ENCODE results near the gene TMEM11.

The TMEM11 gene

GRCh38 chr17:21171970-21172510 lies 41.9 kb downstream of the TMEM11 start:
- H3K36me3 ChIP-seq (ENCODE audit: insufficient read depth, low read length) = peaks cover 7% of the 10 kb centered on the region
- no peaks in the 10 kb centered on the region for H3K9me3 ChIP-seq (ENCODE audit: control insufficient read depth, insufficient read depth, low read length)
- H3K9ac ChIP-seq (ENCODE audit: low read depth, low read length) = no peak overlapping the region
- no peaks in the 10 kb centered on the region for H3K4me1 ChIP-seq (ENCODE audit: insufficient read depth, low read length)

DNA sequence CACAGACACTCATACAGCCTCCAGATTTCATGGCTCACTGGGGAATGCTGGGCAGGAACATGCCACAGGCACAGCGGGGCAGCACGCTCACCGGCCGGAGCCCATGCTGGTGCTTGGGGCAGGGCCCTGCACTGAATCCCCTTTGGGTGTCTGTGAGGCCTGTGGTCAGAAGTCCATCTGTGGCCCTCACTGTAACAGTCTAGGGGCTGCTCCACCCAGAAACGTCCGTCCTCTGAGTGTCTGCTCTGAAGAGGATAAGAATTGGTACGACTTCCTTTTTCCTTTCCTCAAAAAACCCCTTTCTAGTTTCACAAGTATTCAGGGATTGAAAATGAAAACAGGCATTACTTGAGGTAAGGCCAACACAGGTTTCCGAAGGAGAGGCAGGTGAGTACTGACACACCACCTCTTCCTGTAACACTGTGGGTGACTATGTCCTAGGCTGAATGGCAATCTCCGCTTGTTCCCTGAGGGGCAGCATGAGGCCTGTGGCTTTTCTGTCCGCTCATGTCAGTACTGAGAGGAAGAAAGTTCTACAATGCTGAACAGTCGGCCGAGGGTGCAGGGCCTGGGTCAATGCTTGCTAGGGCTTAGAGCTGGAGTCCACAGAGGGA lies 42.5 kb downstream of the TMEM11 start:
- H3K36me3 ChIP-seq (ENCODE audit: insufficient read depth, low read length) = peaks cover 7% of the 10 kb centered on the region
- no peaks in the 10 kb centered on the region for H3K4me1 ChIP-seq (ENCODE audit: insufficient read depth, low read length)
- H3K9me3 ChIP-seq (ENCODE audit: control insufficient read depth, insufficient read depth, low read length) = no peaks in the 10 kb centered on the region
- H3K9ac ChIP-seq (ENCODE audit: low read depth, low read length) = no peak overlapping the region

DNA sequence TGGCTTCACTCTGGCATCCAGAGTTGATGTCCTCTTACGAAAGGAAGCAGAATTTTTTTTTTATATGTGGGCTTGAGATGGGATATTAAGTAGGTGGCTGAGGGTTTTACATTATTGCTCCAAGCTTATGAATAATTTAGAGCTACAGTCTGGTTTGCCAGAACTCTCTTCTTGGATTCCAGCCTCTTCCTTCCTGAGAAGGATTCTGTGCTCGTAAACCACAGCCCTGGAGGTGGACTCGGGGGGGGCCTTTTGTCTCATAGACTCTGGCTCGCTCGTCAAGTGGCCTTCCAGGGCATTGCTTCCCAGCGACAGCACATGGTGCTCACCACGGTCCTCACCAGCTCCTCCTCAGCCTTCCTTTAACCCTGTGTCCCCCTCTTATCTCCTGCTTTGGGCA lies 43.2 kb downstream of the TMEM11 start:
- H3K4me1 ChIP-seq (ENCODE audit: insufficient read depth, low read length) = no peaks in the 10 kb centered on the region
- no peaks in the 10 kb centered on the region for H3K9me3 ChIP-seq (ENCODE audit: control insufficient read depth, insufficient read depth, low read length)
- H3K36me3 ChIP-seq (ENCODE audit: insufficient read depth, low read length) = peaks cover 7% of the 10 kb centered on the region
- H3K9ac ChIP-seq (ENCODE audit: low read depth, low read length) = no peak overlapping the region

DNA sequence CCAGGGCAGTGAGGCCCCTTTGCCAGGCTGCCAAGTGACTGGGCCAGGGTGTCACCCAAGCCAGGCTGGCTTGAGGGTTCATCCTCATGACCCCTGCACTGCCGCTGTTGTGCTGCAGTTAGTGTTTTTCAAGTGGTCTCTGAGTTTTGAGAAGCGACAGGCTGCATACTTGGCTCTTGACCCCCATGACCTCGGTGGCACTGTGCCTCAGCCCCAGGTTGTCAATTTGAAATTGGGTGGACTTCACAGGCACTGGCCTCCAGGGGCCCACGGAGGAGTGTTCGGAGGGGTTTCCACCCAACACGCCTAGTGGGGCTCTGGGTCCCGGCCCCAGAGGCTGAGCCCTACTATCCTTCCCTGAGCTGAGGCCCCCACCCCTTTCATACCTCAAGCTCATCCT lies 44.5 kb downstream of the TMEM11 start:
- no peaks in the 10 kb centered on the region for H3K9me3 ChIP-seq (ENCODE audit: control insufficient read depth, insufficient read depth, low read length)
- no peaks in the 10 kb centered on the region for H3K4me1 ChIP-seq (ENCODE audit: insufficient read depth, low read length)
- H3K9ac ChIP-seq (ENCODE audit: low read depth, low read length) = no peak overlapping the region
- peaks cover 2% of the 10 kb centered on the region; the same call in 1 of the 2 replicates for H3K36me3 ChIP-seq (ENCODE audit: insufficient read depth, low read length)

- Histone ChIP-seq H3K9ac (ENCODE audit: low read depth, low read length) (no peak overlapping the region), H3K36me3 (ENCODE audit: insufficient read depth, low read length) (no peaks in the 10 kb centered on the region), H3K4me1 (ENCODE audit: insufficient read depth, low read length) (no peaks in the 10 kb centered on the region), H3K9me3 (ENCODE audit: control insufficient read depth, insufficient read depth, low read length) (no peaks in the 10 kb centered on the region)
Observed at GRCh38 chr17:21168555-21168865, 45.5 kb downstream of the TMEM11 start.

GRCh38 chr17:21167303-21167702 lies 46.7 kb downstream of the TMEM11 start:
- Histone ChIP-seq H3K9me3 (ENCODE audit: control insufficient read depth, insufficient read depth, low read length) (no peaks in the 10 kb centered on the region), H3K9ac (ENCODE audit: low read depth, low read length) (no peak overlapping the region), H3K36me3 (ENCODE audit: insufficient read depth, low read length) (no peaks in the 10 kb centered on the region), H3K4me1 (ENCODE audit: insufficient read depth, low read length) (no peaks in the 10 kb centered on the region)

DNA sequence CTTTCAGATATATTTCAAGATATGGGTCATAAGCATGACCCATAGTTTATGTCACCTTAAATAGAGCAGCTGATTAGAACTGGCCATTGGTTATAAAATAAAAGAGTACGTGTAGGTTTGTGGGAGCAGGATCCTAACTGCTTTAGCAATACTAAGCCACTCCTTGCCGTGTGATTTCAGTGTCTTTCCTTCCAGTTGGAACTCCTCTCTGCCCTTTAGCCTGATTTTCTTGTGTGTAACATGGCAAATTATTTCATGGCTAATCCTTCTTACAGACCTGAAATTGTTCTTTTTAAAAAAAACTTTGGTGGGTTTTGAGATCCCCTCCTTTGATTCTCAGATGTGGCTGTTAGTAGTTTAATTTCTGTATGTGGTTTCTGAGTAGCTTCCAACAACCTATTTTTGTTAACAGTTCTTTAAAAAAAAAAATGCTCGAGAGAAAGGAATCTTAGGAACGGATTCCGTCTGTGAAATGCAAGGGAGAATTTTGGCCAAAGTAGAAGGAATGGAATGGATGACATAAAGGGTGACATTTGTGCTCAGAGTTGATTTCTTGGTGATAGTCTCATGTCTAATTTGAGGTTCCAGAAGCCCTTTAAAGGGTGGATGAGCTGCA lies 47.3 kb downstream of the TMEM11 start:
- Histone ChIP-seq H3K4me1 (ENCODE audit: insufficient read depth, low read length) (no peaks in the 10 kb centered on the region), H3K9ac (ENCODE audit: low read depth, low read length) (no peak overlapping the region), H3K9me3 (ENCODE audit: control insufficient read depth, insufficient read depth, low read length) (no peaks in the 10 kb centered on the region), H3K36me3 (ENCODE audit: insufficient read depth, low read length) (no peaks in the 10 kb centered on the region)

DNA sequence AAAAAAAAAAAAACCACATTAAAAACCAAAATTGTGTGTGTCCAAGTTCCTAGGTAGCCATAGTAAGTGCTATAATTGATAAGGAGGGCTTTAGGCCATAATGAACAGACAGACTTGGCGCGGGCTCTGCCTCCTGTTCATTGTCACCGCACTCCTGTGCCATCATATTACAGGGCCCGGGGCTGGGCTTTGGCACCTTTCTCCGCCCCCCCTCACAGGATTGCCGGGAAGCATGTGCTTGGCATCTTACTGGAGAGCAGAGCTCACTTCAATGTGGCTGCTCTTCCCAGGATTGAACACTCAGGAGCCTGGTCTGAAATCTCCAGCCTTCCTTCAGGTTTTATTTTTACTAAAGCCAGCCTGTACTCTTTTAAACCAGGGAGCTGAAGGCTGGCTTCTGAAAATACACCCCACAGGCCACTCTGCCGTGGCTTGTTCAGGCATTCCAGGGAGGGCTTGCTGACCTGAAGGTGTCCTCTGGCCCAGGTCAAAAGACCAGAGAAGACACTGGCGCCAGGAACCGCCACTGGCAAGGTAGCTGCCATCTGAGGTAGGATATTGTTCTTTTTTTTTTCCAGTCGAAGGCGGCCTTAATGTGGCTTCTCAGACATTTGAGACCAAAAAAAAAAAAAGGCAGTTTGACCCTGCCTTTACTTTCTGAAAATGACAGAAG lies 47.9 kb downstream of the TMEM11 start:
- Histone ChIP-seq H3K9ac (ENCODE audit: low read depth, low read length) (no peak overlapping the region), H3K36me3 (ENCODE audit: insufficient read depth, low read length) (no peaks in the 10 kb centered on the region), H3K4me1 (ENCODE audit: insufficient read depth, low read length) (no peaks in the 10 kb centered on the region), H3K9me3 (ENCODE audit: control insufficient read depth, insufficient read depth, low read length) (no peaks in the 10 kb centered on the region)

DNA sequence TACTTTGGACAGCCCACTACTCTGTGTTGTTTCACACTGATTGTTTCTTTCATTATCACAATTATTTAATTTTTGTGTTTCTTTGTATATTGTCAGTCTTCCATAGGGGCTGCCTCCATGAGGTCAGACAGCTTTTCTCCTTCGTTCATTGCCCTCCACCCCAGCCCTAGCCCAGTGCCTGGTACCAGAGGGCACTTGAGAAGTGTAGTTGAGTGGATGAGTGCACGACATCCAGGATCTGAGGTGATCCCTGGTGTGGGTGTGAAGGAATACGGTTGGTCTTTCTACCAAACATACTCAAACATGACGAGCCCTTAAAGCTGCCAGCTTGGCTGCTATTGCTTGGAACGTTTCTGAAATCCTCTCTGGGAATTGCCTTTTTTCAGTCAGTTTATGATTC lies 49.3 kb downstream of the TMEM11 start:
- no peaks in the 10 kb centered on the region for H3K4me1 ChIP-seq (ENCODE audit: insufficient read depth, low read length)
- no peak overlapping the region for H3K9ac ChIP-seq (ENCODE audit: low read depth, low read length)
- H3K36me3 ChIP-seq (ENCODE audit: insufficient read depth, low read length) = no peaks in the 10 kb centered on the region
- H3K9me3 ChIP-seq (ENCODE audit: control insufficient read depth, insufficient read depth, low read length) = no peaks in the 10 kb centered on the region

DNA sequence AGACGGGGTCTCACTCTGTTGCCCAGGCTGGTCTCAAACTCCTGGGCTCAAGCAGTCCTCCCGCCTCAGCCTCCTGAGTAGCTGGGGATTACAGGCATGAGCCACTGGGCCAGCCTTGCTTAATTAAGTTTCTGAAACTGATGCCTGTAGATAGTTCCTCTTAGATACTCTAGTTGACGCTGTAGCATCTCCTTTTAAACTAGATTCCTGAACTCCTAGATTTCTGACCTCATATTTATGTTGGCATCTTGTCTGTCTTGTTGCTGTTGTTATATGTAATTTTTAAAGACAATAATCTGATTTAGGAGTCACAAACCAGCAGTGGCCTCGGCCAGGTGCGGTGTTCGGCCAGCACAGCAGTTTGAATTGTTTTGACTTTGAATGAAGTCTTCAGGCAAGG lies 49.7 kb downstream of the TMEM11 start:
- Histone ChIP-seq H3K4me1 (ENCODE audit: insufficient read depth, low read length) (no peaks in the 10 kb centered on the region), H3K9ac (ENCODE audit: low read depth, low read length) (no peak overlapping the region), H3K9me3 (ENCODE audit: control insufficient read depth, insufficient read depth, low read length) (no peaks in the 10 kb centered on the region), H3K36me3 (ENCODE audit: insufficient read depth, low read length) (no peaks in the 10 kb centered on the region)

GRCh38 chr17:21163101-21163500 lies 50.9 kb downstream of the TMEM11 start:
- H3K36me3 ChIP-seq (ENCODE audit: insufficient read depth, low read length) = no peaks in the 10 kb centered on the region
- no peaks in the 10 kb centered on the region for H3K9me3 ChIP-seq (ENCODE audit: control insufficient read depth, insufficient read depth, low read length)
- H3K4me1 ChIP-seq (ENCODE audit: insufficient read depth, low read length) = no peaks in the 10 kb centered on the region
- H3K9ac ChIP-seq (ENCODE audit: low read depth, low read length) = no peak overlapping the region

DNA sequence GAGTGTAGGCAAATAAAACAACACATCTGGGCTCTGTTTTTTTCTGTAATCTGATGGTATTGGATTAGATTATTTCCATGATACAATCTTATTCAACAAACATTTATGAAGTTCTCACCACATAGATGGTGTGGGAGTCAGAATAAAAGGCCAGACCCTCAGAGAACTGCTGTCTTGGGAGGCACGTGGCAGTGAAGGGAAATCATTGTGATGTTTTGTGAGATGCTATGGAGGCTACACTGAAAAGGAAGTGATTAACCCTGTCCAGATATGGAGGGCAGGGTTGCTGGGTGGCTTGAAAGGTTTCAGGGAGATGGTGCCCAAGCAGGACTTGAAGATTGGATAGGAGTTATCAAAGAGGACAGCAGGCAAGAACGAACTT lies 51.6 kb downstream of the TMEM11 start:
- Histone ChIP-seq H3K9ac (ENCODE audit: low read depth, low read length) (no peak overlapping the region), H3K4me1 (ENCODE audit: insufficient read depth, low read length) (no peaks in the 10 kb centered on the region), H3K36me3 (ENCODE audit: insufficient read depth, low read length) (no peaks in the 10 kb centered on the region), H3K9me3 (ENCODE audit: control insufficient read depth, insufficient read depth, low read length) (no peaks in the 10 kb centered on the region)

- Histone ChIP-seq H3K9me3 (ENCODE audit: control insufficient read depth, insufficient read depth, low read length) (no peaks in the 10 kb centered on the region), H3K36me3 (ENCODE audit: insufficient read depth, low read length) (no peaks in the 10 kb centered on the region), H3K4me1 (ENCODE audit: insufficient read depth, low read length) (no peaks in the 10 kb centered on the region), H3K9ac (ENCODE audit: low read depth, low read length) (no peak overlapping the region)
Observed at GRCh38 chr17:21161498-21162393, 52.2 kb downstream of the TMEM11 start.

DNA sequence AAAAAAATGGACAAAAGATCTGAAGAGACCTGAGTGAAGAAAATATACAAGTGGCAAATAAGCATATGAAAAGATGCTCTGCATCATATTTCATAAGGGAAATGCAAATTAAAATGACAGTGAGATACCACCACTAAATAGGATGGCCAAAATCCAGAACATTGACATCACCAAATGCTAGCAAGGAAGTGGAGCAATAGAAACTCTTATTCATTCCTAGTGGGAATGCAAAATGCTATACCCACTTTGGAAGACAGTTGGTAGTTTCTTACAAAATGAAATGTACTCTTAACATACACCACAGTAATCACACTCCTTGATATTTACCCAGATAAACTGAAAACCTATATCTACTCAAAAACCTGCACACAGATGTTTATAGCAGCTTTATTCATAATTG lies 53.6 kb downstream of the TMEM11 start:
- Histone ChIP-seq H3K9ac (ENCODE audit: low read depth, low read length) (no peak overlapping the region), H3K4me1 (ENCODE audit: insufficient read depth, low read length) (no peaks in the 10 kb centered on the region), H3K36me3 (ENCODE audit: insufficient read depth, low read length) (no peaks in the 10 kb centered on the region), H3K9me3 (ENCODE audit: control insufficient read depth, insufficient read depth, low read length) (no peaks in the 10 kb centered on the region)
